HepG2 (cell line): ENCODE data around the gene PPA2. TPM values are rescaled to one million over a fixed set of nuclear protein-coding genes. Genes with fewer than 3 reads are reported as not detected.

Source experiments
- ATAC-seq: fragments of 200-7000 bp; cut with Tn5 transposase; 3 replicates; pipeline ENCODE4 v1.9.1; 2020; ENCODE audit warnings: mild to moderate bottlenecking, moderate library complexity
- BruUV-seq: library from RNA; stranded (reverse); fragments of 400-500 nt; replicated peaks from 2 replicates; lab custom pipeline; 2021; lab: Mats Ljungman, UMichigan
- CTCF ChIA-PET: fragments of 300-600 bp; formaldehyde crosslinking; extraction: SDS; loops from one replicate; lab custom pipeline; 2021; ENCODE audit warnings: low total read pairs, inconsistent platforms, low intra/inter-chr PET ratio; lab: Yijun Ruan, JAX
- POLR2A ChIA-PET: fragments of 350-600 bp; sonication (Branson Sonifier 250); formaldehyde crosslinking; loops from one replicate; lab custom pipeline; 2020; ENCODE audit warnings: antibody characterized with exemption, inconsistent platforms; lab: Yijun Ruan, JAX
- DNase-seq: peaks from one replicate; pipeline ENCODE4 v3.0.0-alpha.2; 2015; ENCODE audit warnings: low spot score
- FAIRE-seq: peaks from 3 replicates; lab custom pipeline; 2011; peaks lifted over from hg19 to GRCh38; lab: Jason Lieb, UNC
- H2AFZ ChIP-seq: one replicate; pipeline ENCODE4 v1.6.1; 2011; ENCODE audit warnings: low read length, inconsistent platforms
- H3K27ac ChIP-seq: fragments of 300-600 bp; 3 replicates; pipeline ENCODE4 v1.8.0; 2011; ENCODE audit warnings: mixed run types, mild to moderate bottlenecking, mixed read lengths, low read length, inconsistent platforms; ENCODE audit not compliant: insufficient read depth; ENCODE audit errors: extremely low read length
- H3K27me3 ChIP-seq, 2 experiments: fragments of 200-600 bp in 1 of 2; 2 replicates in 1 of 2; 3 replicates in 1 of 2; pipeline versions ENCODE4 v1.6.0 to v1.8.0; 2011; ENCODE audit warnings: low read length in 2 of 2, mild to moderate bottlenecking in 2 of 2, moderate library complexity in 2 of 2, inconsistent platforms in 1 of 2; ENCODE audit not compliant: insufficient read depth in 2 of 2, control insufficient read depth in 1 of 2
- H3K36me3 ChIP-seq, 2 experiments: fragments of 200-600 bp in 1 of 2; replicated peaks in 1 of 2; 2 replicates in 1 of 2; 3 replicates in 1 of 2; pipeline versions ENCODE4 v1.5.1 to v1.8.0; 2011; ENCODE audit warnings: low read length in 2 of 2, inconsistent platforms in 1 of 2; ENCODE audit not compliant: insufficient read depth in 2 of 2, control insufficient read depth in 1 of 2
- H3K4me1 ChIP-seq: 2 replicates; pipeline ENCODE4 v1.5.1; 2012; ENCODE audit warnings: low read length, inconsistent platforms; ENCODE audit not compliant: insufficient read depth
- H3K4me2 ChIP-seq: 2 replicates; pipeline ENCODE4 v1.6.0; 2011; ENCODE audit warnings: low read depth, low read length, inconsistent platforms
- H3K4me3 ChIP-seq, 3 experiments: fragments of 200-600 bp in 1 of 3; sonication (generic), shearing (Covaris generic) in 1 of 3; replicated peaks in 1 of 3; 2 replicates each; pipeline ENCODE4 v1.5.1; 2011 to 2016; ENCODE audit warnings: low read length in 3 of 3, inconsistent platforms in 2 of 3, low read depth in 2 of 3, mild to moderate bottlenecking in 2 of 3, control low read depth in 1 of 3, mixed read lengths in 1 of 3; ENCODE audit not compliant: insufficient read depth in 1 of 3
- H3K79me2 ChIP-seq: one replicate; pipeline ENCODE4 v1.6.1; 2011; ENCODE audit warnings: low read length, inconsistent platforms; ENCODE audit not compliant: insufficient read depth
- H3K9ac ChIP-seq: 2 replicates; pipeline ENCODE4 v1.6.0; 2011; ENCODE audit warnings: mild to moderate bottlenecking, low read depth, low read length, inconsistent platforms; ENCODE audit not compliant: insufficient read depth
- H3K9me3 ChIP-seq: 2 replicates; pipeline ENCODE4 v1.5.1; 2012; ENCODE audit warnings: mild to moderate bottlenecking, low read length
- H4K20me1 ChIP-seq: 2 replicates; pipeline ENCODE4 v1.6.0; 2011; ENCODE audit warnings: inconsistent platforms, mild to moderate bottlenecking, low read length, moderate library complexity; ENCODE audit not compliant: insufficient read depth
- BHLHE40 ChIP-seq: IDR thresholded peaks from 2 replicates; pipeline ENCODE4 v1.6.1; 2011; ENCODE audit warnings: low read length, improper control_type of control experiment
- GATAD2A ChIP-seq: IDR thresholded peaks from 2 replicates; pipeline ENCODE4 v1.6.1; 2016
- HES4 ChIP-seq: sonication (generic); formaldehyde crosslinking; IDR thresholded peaks from 2 replicates; pipeline ENCODE4 v1.9.0; 2021; ENCODE audit warnings: mild to moderate bottlenecking, missing genetic modification reagents, borderline replicate concordance
- HNF4A ChIP-seq: sonication (generic); formaldehyde crosslinking; IDR thresholded peaks from 2 replicates; pipeline ENCODE4 v1.4.0; 2020; ENCODE audit warnings: missing genetic modification reagents
- NCOA2 ChIP-seq: sonication (generic); formaldehyde crosslinking; IDR thresholded peaks from 2 replicates; pipeline ENCODE4 v1.8.0; 2022; ENCODE audit warnings: inconsistent platforms
- NR2F1 ChIP-seq, 2 experiments: fragments of 450-650 bp in 1 of 2; formaldehyde crosslinking in 1 of 2; IDR thresholded peaks; 2 replicates each; pipeline versions ENCODE4 v1.5.0 to v1.6.1; 2016 to 2020; ENCODE audit warnings: mild to moderate bottlenecking in 1 of 2, missing compliant biosample characterization in 1 of 2, missing genetic modification reagents in 1 of 2, moderate library complexity in 1 of 2
- ONECUT2 ChIP-seq: sonication (generic); formaldehyde crosslinking; IDR thresholded peaks from 2 replicates; pipeline ENCODE4 v1.4.0; 2020; ENCODE audit warnings: missing genetic modification reagents
- SAP130 ChIP-seq: IDR thresholded peaks from 2 replicates; pipeline ENCODE4 v1.6.1; 2016; ENCODE audit warnings: low read depth
- SOX6 ChIP-seq, 2 experiments: fragments of 450-650 bp in 1 of 2; sonication (generic) in 1 of 2; formaldehyde crosslinking in 1 of 2; IDR thresholded peaks; 2 replicates each; pipeline versions ENCODE4 v1.4.0 to v1.6.1; 2017 to 2020; ENCODE audit warnings: antibody characterized with exemption in 1 of 2, mild to moderate bottlenecking in 1 of 2, missing genetic modification reagents in 1 of 2
- SRF ChIP-seq: IDR thresholded peaks from 2 replicates; pipeline ENCODE4 v1.6.1; 2011; ENCODE audit warnings: mild to moderate bottlenecking, low read depth, low read length, moderate library complexity
- ZFP41 ChIP-seq: sonication (generic); formaldehyde crosslinking; IDR thresholded peaks from 2 replicates; pipeline ENCODE4 v1.4.0; 2020; ENCODE audit warnings: mild to moderate bottlenecking, missing genetic modification reagents, borderline replicate concordance
- ZNF607 ChIP-seq: sonication (generic); formaldehyde crosslinking; IDR thresholded peaks from 2 replicates; pipeline ENCODE4 v1.5.1; 2020; ENCODE audit warnings: missing genetic modification reagents, mild to moderate bottlenecking, borderline replicate concordance
- ZNF674 ChIP-seq: sonication (generic); formaldehyde crosslinking; IDR thresholded peaks from 2 replicates; pipeline ENCODE4 v1.5.0; 2020; ENCODE audit warnings: low read depth, mild to moderate bottlenecking, missing genetic modification reagents
- ZNF839 ChIP-seq: sonication (generic); formaldehyde crosslinking; IDR thresholded peaks from 2 replicates; pipeline ENCODE4 v1.4.0; 2020; ENCODE audit warnings: missing genetic modification reagents, mild to moderate bottlenecking, borderline replicate concordance
- WGBS: methylation state at CpG from one replicate; pipeline ENCODE4 v1.1.6; 2017; ENCODE audit warnings: low lambda C conversion rate; 5-methylcytosine and 5-hydroxymethylcytosine counted together
- in situ Hi-C: cut with HindIII; loops from 2 replicates; pipeline ENCODE4 v1.10.0; 2017; ENCODE audit warnings: low pct_unique_long_range_greater_than_20kb; ENCODE audit not compliant: extremely low pct_ligation_motif_present
- intact Hi-C: fragments of 100-400 bp; cut with micrococcal nuclease; formaldehyde crosslinking; loops from one replicate; pipeline ENCODE4 v1.10.0; 2022; ENCODE audit not compliant: unreplicated experiment
- polyA plus RNA-seq, 8 experiments: library from polyadenylated mRNA; depleted of rRNA in 3 of 8; stranded (reverse) in 7 of 8; unstranded in 1 of 8; fragments of >200 nt; fragmentation: Illumina TruSeq in 4 of 8; extraction: Trizol in 4 of 8; gene quantifications; 2 replicates each; pipeline versions ENCODE4 v1.2.1 to v1.2.3, GENCODE V29; 2011 to 2016; ENCODE audit warnings: low read depth in 4 of 8, missing spikeins in 1 of 8, mixed read lengths in 1 of 8; ENCODE audit not compliant: insufficient read depth in 1 of 8
- total RNA-seq, 5 experiments: library from RNA; depleted of rRNA; stranded (reverse); fragments of >200 nt; fragmentation: Illumina TruSeq; extraction: Trizol; gene quantifications; 2 replicates each; pipeline ENCODE4 v1.2.3, GENCODE V29; 2016; ENCODE audit warnings: low read depth in 1 of 5
- TF ChIP-seq, protein P1 (sequence below): IDR thresholded peaks from 2 replicates; pipeline ENCODE4 v1.4.0; 2020; ENCODE audit warnings: mild to moderate bottlenecking, missing genetic modification reagents
- TF ChIP-seq, protein P2 (sequence below): sonication (generic); formaldehyde crosslinking; IDR thresholded peaks from 2 replicates; pipeline ENCODE4 v1.8.0; 2022; ENCODE audit warnings: mild to moderate bottlenecking, missing genetic modification reagents; ENCODE audit not compliant: insufficient replicate concordance

PPA2 gene
- total and polyA plus RNA-seq, 2 of the 13 experiments (the other 11 are each of a cell fraction or from before 2014, with no cell fraction given), result 44.2 to 70.6 TPM

- CTCF ChIA-PET, result no interaction called here
- intact Hi-C loops, result no loop called here
Measured at GRCh38 chr4:105350859-105351490, 122.9 kb downstream of the PPA2 start.

GRCh38 chr4:105348719-105349118, 125.1 kb downstream of the PPA2 start:
- FAIRE-seq (no peak), DNase-seq (peak; percentile 28), ATAC-seq (peak; percentile 29; the same call in 1 of the 3 replicates)
- H3K9me3 ChIP-seq, result no peaks in the 10 kb centered on the region
- POLR2A ChIA-PET, result no interaction called here
- in situ Hi-C loops, result no loop called here
- H3K9ac ChIP-seq, result no peak overlapping the region
- no peaks in the 10 kb centered on the region for H4K20me1 ChIP-seq
- 100% methylated on average over 1 of the region's 1 CpG for WGBS
- H3K4me2 ChIP-seq, result no peak overlapping the region
- no peaks in the 10 kb centered on the region for H3K27me3 ChIP-seq
- no TSS peak for BruUV-seq
- no peak overlapping the region for H3K27ac ChIP-seq
- H2AFZ ChIP-seq, result no peak overlapping the region
- no peaks in the 10 kb centered on the region for H3K79me2 ChIP-seq
- CTCF ChIA-PET, result no interaction called here
- no peak overlapping the region for H3K4me3 ChIP-seq
- peaks cover 43% of the 10 kb centered on the region for H3K4me1 ChIP-seq
- intact Hi-C loops, result loop anchor here (5.0 kb wide), 2 partner anchors 74 to 201 kb away; partner anchors contain the start of gene TET2
- H3K36me3 ChIP-seq, result no peaks in the 10 kb centered on the region
- peak; percentile 75 for TF ChIP-seq HNF4A
- TF ChIP-seq ONECUT2 (CRISPR knock-in tag), result no peak
- TF ChIP-seq ZNF839 (CRISPR knock-in tag), result no peak
- no peak for TF ChIP-seq ZFP41 (CRISPR knock-in tag)
- peak; percentile 35; the same call in 1 of the 2 replicates for TF ChIP-seq NCOA2 (CRISPR knock-in tag)
- TF ChIP-seq, protein P1, sequence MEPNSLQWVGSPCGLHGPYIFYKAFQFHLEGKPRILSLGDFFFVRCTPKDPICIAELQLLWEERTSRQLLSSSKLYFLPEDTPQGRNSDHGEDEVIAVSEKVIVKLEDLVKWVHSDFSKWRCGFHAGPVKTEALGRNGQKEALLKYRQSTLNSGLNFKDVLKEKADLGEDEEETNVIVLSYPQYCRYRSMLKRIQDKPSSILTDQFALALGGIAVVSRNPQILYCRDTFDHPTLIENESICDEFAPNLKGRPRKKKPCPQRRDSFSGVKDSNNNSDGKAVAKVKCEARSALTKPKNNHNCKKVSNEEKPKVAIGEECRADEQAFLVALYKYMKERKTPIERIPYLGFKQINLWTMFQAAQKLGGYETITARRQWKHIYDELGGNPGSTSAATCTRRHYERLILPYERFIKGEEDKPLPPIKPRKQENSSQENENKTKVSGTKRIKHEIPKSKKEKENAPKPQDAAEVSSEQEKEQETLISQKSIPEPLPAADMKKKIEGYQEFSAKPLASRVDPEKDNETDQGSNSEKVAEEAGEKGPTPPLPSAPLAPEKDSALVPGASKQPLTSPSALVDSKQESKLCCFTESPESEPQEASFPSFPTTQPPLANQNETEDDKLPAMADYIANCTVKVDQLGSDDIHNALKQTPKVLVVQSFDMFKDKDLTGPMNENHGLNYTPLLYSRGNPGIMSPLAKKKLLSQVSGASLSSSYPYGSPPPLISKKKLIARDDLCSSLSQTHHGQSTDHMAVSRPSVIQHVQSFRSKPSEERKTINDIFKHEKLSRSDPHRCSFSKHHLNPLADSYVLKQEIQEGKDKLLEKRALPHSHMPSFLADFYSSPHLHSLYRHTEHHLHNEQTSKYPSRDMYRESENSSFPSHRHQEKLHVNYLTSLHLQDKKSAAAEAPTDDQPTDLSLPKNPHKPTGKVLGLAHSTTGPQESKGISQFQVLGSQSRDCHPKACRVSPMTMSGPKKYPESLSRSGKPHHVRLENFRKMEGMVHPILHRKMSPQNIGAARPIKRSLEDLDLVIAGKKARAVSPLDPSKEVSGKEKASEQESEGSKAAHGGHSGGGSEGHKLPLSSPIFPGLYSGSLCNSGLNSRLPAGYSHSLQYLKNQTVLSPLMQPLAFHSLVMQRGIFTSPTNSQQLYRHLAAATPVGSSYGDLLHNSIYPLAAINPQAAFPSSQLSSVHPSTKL (CRISPR knock-in tag), result peak; percentile 59; the same call in 1 of the 2 replicates
- TF ChIP-seq, protein P2, sequence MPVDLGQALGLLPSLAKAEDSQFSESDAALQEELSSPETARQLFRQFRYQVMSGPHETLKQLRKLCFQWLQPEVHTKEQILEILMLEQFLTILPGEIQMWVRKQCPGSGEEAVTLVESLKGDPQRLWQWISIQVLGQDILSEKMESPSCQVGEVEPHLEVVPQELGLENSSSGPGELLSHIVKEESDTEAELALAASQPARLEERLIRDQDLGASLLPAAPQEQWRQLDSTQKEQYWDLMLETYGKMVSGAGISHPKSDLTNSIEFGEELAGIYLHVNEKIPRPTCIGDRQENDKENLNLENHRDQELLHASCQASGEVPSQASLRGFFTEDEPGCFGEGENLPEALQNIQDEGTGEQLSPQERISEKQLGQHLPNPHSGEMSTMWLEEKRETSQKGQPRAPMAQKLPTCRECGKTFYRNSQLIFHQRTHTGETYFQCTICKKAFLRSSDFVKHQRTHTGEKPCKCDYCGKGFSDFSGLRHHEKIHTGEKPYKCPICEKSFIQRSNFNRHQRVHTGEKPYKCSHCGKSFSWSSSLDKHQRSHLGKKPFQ, result no peak
- TF ChIP-seq SAP130 (CRISPR knock-in tag), result 0 out of 2 replicates have a peak, but pooled peaks have one; percentile 19
- no peak for TF ChIP-seq NR2F1 (CRISPR knock-in tag; IDR thresholded peaks at IDR 0.05)
- TF ChIP-seq GATAD2A (CRISPR knock-in tag), result peak; percentile 35; the same call in 1 of the 2 replicates

More at GRCh38 chr4:105350859-105351490, 122.9 kb downstream of the PPA2 start:
- no peak overlapping the region for H3K4me3 ChIP-seq
- TF ChIP-seq SRF (no peak), HES4 (CRISPR knock-in tag) (no peak), SOX6 (IDR thresholded peaks at IDR 0.05) (no peak), SOX6 (CRISPR knock-in tag; IDR thresholded peaks at IDR 0.05) (no peak), BHLHE40 (no peak), ZNF607 (CRISPR knock-in tag) (no peak), ZNF674 (CRISPR knock-in tag) (no peak)
- H3K27ac ChIP-seq, result no peak overlapping the region
- no peak for FAIRE-seq
- H3K36me3 ChIP-seq, result no peaks in the 10 kb centered on the region
- 89% methylated on average over 1 of the region's 1 CpG for WGBS
- no peak overlapping the region for H3K9ac ChIP-seq
- H3K9me3 ChIP-seq, result no peaks in the 10 kb centered on the region
- no peak overlapping the region for H3K4me2 ChIP-seq
- no peak for ATAC-seq
- in situ Hi-C loops, result no loop called here
- POLR2A ChIA-PET, result no interaction called here
- H3K27me3 ChIP-seq, result no peaks in the 10 kb centered on the region
- no peaks in the 10 kb centered on the region for H3K79me2 ChIP-seq
- H3K4me1 ChIP-seq, result peaks cover 20% of the 10 kb centered on the region
- no peaks in the 10 kb centered on the region for H4K20me1 ChIP-seq
- H2AFZ ChIP-seq, result no peak overlapping the region
- DNase-seq, result no peak
- no TSS peak for BruUV-seq
